PC-9 (cell line): ENCODE measurements around the gene ZNF592.

Experiments
- EZH2 ChIP-seq: fragments of 200-600 bp; sonication (generic); IDR thresholded peaks from 2 replicates; pipeline ENCODE4 v1.8.0; 2017; ENCODE audit warnings: antibody characterized with exemption, low read depth
- TF ChIP-seq, protein P1 (sequence below): fragments of 200-600 bp; sonication (generic); conservative IDR thresholded peaks from 2 replicates; pipeline ENCODE4 v1.6.1; 2017; ENCODE audit warnings: mixed run types, antibody characterized with exemption, mild to moderate bottlenecking, moderate library complexity

GRCh38 chr15:84748274-84749110 lies at the start of gene ZNF592:
- no peak for TF ChIP-seq EZH2
- TF ChIP-seq, protein P1, sequence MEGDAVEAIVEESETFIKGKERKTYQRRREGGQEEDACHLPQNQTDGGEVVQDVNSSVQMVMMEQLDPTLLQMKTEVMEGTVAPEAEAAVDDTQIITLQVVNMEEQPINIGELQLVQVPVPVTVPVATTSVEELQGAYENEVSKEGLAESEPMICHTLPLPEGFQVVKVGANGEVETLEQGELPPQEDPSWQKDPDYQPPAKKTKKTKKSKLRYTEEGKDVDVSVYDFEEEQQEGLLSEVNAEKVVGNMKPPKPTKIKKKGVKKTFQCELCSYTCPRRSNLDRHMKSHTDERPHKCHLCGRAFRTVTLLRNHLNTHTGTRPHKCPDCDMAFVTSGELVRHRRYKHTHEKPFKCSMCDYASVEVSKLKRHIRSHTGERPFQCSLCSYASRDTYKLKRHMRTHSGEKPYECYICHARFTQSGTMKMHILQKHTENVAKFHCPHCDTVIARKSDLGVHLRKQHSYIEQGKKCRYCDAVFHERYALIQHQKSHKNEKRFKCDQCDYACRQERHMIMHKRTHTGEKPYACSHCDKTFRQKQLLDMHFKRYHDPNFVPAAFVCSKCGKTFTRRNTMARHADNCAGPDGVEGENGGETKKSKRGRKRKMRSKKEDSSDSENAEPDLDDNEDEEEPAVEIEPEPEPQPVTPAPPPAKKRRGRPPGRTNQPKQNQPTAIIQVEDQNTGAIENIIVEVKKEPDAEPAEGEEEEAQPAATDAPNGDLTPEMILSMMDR = no peak; the same call in 1 of the 2 replicates
